Activated naive CD8-positive, alpha-beta T cell treated with anti-CD3 and anti-CD28 coated beads, Interleukin-2, amount 50 U/mL, for 16 hours (primary cell): ENCODE measurements around the gene DIS3L2.
A peak's percentile ranks its signal among the peaks of the same experiment; 100 is the strongest.
"Not testable (repeated sequence)": the region's sequence is repeated elsewhere in the genome, so short reads cannot be mapped to it uniquely, and the experiment has no call there.

Source experiments
- DNase-seq: peaks from one replicate; pipeline ENCODE4 v3.0.0-alpha.2; 2020; ENCODE audit warnings: low read depth, low spot score

Gene DIS3L2

DNA sequence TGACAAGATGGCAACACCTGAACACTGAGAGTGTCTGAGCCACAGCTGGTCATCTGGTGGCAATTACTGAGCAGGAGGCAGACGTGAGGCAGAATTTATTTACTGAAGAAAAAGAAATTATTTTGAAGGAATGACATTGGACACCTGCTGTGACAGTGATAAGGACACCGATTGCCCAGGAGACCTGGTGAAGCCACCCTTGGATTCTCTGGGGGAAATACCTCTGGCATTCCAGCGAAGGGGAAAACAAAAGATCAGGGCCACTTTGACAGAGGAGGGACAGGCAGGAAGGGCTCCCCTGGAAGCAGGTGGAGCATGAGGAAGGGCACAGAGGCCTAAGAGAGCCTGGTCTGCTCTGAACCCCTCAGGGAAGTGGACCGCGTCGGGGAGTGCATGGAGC lies 331.7 kb downstream of the DIS3L2 start:
- no peak for DNase-seq

DNA sequence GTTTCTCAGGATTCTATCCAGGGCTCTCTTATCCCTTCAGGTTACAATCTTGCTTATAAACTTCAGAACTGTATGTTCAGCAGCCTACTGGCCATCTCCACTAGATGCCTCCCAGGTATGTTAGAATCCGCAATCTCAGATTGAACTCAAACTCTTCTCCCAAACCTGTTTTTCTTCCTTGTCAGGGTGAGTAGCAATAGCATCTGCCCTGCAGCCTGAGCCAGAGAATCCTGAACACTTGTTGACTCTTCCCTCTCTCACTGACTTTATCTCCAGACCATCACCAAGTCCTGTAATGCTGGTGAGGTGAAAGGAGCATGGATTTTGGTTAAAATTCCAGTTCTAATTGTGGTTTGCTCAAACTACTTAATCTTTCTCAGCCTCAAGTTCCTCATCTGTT lies 334.5 kb downstream of the DIS3L2 start:
- no peak for DNase-seq

DNA sequence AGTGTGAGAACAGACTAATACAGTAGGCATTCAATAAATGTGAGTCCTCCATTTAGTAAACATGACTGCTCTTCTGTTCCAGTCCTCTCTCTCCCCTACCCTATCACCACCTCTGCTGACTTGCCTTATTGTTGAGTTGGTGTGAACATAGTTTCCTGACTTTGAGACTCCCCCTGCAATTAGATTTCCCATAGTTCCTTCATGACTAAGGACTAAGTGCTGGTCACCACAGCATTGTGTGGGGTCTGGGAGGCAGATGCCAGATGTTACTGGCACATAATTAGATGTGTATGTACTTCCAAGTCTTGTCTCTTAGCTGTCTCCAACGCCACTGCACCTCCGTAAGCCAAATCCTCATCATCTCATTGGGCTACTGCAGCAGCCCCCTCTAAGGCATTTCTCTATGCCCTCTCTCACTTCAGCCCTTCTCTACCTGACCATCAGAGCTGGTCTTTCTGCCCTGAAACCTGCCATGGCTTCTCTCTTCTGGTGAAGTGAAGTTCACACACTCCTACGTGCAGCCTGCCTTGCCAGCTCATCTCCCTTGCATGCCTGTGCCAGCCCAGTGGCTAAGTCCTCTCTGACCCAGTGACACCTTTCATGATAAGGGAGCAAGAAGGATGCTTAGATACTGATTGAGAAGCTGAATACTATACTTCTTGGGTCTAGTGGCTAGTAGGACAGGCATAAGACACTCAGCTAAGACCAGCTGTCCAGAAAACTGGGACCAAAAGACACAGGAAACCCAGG lies 335.4 kb downstream of the DIS3L2 start:
- no peak for DNase-seq

GRCh38 chr2:232299084-232299483 lies 337.6 kb downstream of the DIS3L2 start:
- DNase-seq = no peak

DNA sequence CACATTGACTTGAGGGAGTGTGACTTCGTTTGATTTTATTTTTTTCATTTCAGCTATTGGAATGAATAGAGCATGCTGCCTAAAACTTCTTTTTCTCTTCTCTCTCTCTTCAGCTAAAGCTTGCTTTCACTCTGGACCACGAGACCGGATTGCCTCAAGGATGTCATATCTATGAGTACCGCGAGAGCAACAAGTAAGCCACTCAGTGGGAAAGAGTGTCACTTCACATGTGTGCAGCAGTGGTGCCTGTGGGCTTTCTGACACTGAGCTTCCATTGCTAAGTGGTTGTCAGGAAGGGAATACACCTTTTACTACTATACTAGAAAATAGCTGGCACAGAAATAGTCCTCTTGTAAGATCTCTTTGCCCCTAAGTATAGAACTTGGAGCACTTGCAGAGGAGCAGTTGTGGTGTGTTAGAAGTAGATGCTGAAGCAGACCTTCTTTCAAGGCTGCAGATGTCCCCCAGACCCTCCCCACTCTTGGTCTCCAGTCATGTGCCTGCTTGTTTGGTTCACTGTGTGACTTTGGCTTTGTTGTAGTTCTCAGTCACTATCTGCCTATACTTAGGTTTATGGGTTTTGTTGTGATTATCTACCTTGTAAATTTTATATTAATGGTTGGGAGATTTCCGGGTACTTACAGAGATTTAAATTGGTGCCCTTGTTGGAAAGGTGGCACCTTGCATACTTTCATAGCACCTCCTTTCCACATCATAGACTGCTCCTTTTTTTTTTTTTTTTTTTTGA lies 338.6 kb downstream of the DIS3L2 start:
- no peak for DNase-seq

DNA sequence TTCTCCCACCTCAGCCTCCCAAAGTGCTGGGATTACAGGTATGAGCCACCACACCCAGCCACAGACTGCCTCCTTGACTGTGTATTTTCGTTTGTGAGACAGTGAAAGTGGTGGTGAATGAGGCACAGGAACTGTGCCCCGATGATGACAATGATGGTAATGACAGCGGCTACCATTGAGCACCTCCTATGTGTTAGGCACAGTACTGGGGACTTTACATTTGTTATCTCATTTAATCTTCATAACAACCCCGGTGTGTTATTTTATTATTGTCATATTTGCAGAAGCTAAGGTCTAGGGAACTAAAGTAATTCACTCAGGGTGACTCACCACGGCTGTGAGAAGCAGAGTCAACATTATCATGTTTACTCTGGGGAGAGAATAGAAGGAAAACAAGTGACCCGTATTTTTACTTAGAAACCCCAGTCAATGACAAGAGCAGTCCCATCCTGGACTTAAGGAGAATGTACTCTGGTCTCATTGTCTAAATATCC lies 339.4 kb downstream of the DIS3L2 start:
- no peak for DNase-seq

DNA sequence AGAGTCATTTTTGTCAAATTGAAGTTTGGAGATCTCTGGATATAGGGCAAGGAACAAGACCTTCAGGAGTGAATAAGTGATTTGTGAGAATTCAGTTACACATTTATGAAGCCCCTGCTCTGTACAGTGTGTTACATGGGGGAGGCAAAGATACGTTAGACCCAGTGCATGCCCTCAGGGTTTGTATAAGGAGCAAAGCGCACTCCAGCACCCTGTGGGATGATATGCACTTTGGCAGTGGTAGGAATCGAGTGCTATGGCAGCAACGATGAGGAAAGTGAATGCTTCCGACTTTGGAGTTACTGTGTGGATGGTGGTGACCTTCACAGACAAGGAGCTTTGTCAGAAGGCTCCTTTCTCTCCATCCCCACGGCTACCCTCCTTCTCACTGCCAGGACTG lies 342.7 kb downstream of the DIS3L2 start:
- no peak for DNase-seq

- no peak for DNase-seq
These were observed 345.3 kb downstream of the DIS3L2 start for GRCh38 chr2:232306741-232307305.

DNA sequence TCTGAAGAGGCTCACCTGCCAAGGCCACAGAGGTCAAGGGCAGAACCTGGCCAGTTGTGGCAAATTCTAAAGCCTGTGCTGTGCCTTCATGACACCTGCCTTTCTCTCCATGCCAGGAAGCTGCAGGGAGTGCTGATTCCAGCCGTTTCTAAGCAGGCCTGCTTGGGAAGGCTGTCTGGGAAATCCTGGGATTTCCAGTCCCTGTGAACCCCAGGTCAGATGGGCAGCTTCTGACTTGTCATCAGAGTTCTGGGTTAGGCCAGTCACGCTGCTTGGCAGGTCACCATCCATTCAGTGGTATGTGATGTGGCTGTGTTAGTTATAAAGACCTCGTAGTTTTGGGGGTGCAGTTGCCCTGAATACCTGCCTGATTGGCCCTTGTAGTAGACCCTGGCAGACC lies 346.3 kb downstream of the DIS3L2 start:
- DNase-seq = no peak

GRCh38 chr2:232308986-232309385 lies 347.5 kb downstream of the DIS3L2 start:
- DNase-seq = no peak

DNA sequence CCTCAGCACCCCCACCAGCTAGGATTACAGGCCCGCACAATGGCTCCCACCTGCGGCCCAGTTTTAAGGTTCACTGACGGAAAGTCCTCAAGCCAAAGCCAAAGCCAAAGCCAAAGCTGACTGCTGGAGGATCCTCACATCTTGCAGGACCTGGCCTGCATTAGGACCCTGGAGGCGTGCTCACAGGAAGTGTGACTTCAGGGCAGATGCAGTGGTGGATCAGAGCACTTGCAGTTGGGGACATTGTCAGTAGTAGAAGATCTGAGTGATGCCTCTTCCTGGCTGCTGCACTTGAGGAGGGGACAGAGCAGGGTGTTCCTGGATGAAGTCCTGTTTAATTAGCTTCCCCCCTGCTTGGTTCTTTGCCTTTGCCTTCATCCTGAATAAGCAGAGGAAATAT lies 348.1 kb downstream of the DIS3L2 start:
- DNase-seq = no peak

DNA sequence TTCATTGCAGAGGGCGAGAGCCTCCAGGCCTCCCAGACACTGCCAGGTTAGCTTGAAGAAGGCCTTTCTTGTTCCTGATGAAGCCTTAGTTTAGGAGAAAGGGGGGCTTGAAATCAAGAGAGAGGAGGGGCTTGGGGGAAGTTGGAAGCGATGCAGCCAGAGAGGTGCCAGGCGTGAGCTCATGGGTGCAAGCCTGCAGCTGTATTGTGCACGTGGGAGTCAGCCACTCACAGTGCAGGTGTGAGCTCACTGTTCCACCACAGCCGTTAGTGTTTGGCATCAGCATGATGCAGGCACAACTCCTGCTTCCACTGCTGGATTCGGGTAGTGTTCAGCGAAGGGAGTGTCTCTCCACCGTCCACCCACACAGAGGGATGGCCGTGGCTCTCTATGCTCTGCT lies 348.6 kb downstream of the DIS3L2 start:
- DNase-seq = no peak

GRCh38 chr2:232310696-232311095 lies 349.2 kb downstream of the DIS3L2 start:
- DNase-seq = no peak

DNA sequence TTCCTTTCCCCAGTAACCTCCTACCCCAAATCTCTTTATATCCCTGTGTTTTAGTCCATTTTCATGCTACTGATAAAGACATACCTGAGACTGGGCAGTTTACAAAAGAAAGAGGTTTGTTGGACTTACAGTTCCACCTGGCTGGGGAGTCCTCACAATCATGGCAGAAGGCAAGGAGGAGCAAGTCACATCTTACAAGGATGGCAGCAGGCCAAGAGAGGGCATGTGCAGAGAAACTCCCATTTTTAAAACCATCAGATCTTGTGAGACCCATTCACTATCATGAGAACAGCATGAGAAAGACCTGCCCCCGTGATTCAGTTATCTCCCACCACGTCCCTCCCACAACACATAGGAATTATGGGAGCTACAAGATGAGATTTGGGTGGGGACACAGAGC lies 352.1 kb downstream of the DIS3L2 start:
- not testable (repeated sequence) for DNase-seq

GRCh38 chr2:232315049-232315922 lies 353.8 kb downstream of the DIS3L2 start:
- peak; percentile 35 for DNase-seq

- no peak for DNase-seq
These were observed 354.4 kb downstream of the DIS3L2 start for GRCh38 chr2:232315923-232316299.

DNA sequence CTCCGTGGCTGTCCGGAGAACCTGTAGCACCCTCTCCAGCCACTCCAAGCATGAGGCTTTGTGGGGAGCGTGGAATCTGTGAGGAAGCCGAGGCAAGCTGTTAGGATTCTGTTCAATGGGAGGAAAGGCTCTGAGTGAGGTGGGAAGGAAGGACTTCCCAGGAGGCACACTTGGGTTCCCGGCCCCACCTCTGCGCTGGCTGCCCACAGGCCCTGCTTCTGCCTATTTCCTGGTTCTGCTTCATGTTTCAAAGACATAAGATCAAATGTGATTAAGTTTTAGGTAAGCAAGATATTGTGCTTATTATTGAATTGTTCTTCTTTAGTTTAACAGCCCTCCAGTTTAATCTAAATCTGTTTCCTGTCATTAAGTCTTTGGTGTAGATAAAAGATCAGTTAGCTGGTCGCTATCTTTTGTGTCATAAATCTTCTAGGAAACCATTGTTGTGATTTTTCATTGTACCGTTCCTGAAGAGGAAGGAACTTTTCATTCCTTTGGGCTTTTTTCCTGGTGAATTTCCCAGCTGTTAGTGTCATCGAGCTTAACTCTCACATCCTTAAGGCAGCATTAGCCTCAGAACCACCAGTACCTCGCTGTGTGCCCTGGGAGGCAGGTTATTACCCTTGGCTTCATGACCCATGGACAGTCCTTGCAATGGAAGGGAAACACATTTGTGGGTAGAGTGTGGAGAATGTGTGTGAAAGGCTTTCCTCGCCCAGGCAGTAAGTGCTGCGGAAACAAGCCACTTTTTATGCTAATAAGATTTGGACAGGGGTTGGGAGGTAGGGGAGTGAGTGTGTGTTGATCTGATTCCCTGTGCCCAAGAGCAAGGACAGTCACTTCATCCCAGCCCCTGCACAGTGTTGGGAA lies 355.2 kb downstream of the DIS3L2 start:
- no peak for DNase-seq

GRCh38 chr2:232318169-232318855 lies 356.8 kb downstream of the DIS3L2 start:
- no peak for DNase-seq

DNA sequence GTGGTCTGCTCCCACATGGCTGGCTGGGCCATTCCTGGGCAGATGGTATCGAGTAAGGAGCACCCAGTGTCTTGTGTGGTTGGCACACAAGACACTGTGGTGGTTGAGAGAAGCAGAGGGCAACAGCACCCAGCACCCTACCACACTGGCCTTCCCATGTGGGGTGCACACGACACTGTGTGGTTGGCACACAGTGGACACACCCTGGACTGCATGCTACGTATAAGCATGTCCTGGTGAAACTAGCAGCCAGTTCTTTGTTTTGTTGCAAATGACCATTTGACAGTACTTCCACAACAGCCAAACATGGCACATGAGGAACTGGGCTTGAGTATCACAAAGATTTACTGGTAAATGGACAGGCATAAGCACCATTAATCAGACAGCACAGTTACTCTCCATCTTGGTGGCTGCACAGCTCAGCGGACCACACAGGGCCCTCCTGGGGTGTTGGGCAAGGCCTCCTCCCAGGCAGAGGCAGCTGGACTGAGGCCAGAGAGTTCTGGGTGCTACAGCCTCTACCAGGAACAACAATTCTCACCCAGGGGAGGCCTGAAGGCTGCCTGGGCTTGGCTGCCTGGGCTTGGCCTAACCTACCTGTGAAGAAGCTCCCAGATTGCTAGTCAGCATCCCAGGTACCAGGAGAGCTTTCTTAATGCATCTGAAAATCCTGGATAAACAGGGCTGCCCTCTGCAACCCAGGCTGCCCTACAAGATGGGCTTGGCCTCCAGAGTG lies 357.7 kb downstream of the DIS3L2 start:
- no peak for DNase-seq
